Nephron (organoid): Measurements from ENCODE around the gene RASGRP3.

Source experiments
- H3K27ac Mint-ChIP-seq, 3 experiments: 2 replicates each; pipeline ENCODE4 v1.8.0; 2020; ENCODE audit warnings: mixed read lengths in 3 of 3, mild to moderate bottlenecking in 2 of 3, moderate library complexity in 1 of 3
- H3K27me3 Mint-ChIP-seq: 2 replicates; pipeline ENCODE4 v1.8.0; 2021; ENCODE audit warnings: low read depth, mild to moderate bottlenecking, moderate library complexity, mixed read lengths
- H3K36me3 Mint-ChIP-seq: 2 replicates; pipeline ENCODE4 v1.8.0; 2020; ENCODE audit warnings: low read depth, mixed read lengths
- H3K4me1 Mint-ChIP-seq: 2 replicates; pipeline ENCODE4 v1.8.0; 2020; ENCODE audit warnings: mixed read lengths
- H3K4me3 Mint-ChIP-seq, 3 experiments: 2 replicates each; pipeline ENCODE4 v1.8.0; 2020; ENCODE audit warnings: mild to moderate bottlenecking in 3 of 3, mixed read lengths in 3 of 3, moderate library complexity in 2 of 3
- H3K9me3 Mint-ChIP-seq: 2 replicates; pipeline ENCODE4 v1.8.0; 2020; ENCODE audit warnings: mixed read lengths
- TF ChIP-seq, protein P1 (sequence below), 3 experiments: fragments of 200-600 bp; sonication (generic); IDR thresholded peaks; one replicate each; pipeline ENCODE4 v1.5.0; 2021; ENCODE audit warnings: antibody characterized with exemption in 3 of 3; ENCODE audit not compliant: unreplicated experiment in 3 of 3

RASGRP3 gene

DNA sequence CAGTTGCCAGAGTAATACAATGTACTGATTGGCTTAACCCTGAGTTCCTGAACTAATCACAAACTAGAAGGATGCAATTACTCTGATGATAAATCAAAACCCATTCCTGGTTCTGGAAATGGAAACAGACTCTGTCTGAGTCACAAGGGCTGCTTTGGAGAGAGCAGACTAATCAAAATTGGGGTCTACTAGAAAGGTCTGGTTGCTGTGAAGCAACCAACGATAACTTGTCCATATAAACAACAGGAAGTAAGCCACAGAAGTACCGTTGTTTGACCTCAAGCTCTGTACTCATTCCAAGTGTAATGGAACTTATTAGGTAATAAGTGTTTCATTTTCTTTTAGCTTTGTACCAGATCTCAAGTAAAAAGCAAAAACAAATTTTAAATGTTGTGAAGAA is 49.7 kb downstream of the RASGRP3 start:
- Mint-ChIP-seq H3K27ac (no peak overlapping the region), H3K4me3 (no peak overlapping the region)
- TF ChIP-seq, protein P1, sequence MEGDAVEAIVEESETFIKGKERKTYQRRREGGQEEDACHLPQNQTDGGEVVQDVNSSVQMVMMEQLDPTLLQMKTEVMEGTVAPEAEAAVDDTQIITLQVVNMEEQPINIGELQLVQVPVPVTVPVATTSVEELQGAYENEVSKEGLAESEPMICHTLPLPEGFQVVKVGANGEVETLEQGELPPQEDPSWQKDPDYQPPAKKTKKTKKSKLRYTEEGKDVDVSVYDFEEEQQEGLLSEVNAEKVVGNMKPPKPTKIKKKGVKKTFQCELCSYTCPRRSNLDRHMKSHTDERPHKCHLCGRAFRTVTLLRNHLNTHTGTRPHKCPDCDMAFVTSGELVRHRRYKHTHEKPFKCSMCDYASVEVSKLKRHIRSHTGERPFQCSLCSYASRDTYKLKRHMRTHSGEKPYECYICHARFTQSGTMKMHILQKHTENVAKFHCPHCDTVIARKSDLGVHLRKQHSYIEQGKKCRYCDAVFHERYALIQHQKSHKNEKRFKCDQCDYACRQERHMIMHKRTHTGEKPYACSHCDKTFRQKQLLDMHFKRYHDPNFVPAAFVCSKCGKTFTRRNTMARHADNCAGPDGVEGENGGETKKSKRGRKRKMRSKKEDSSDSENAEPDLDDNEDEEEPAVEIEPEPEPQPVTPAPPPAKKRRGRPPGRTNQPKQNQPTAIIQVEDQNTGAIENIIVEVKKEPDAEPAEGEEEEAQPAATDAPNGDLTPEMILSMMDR (IDR thresholded peaks at IDR 0.05; ENCODE audit: unreplicated experiment in 3 of 3), result no peak

DNA sequence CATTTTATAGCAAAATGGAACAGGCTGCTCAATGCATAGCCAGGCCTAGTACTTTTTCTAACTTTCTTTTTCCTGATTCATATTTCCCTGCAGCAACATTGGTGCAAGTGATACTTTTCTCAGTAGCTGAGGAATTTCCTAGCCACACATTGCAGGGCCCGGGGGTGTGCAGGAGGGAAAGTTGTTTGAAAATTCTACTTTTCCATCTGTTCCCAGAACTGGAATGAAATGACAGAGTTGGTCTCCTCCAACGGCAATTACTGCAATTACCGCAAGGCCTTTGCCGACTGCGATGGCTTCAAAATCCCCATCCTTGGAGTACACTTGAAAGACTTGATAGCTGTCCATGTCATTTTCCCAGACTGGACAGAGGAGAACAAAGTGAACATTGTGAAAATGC is 50.5 kb downstream of the RASGRP3 start:
- peaks cover 18% of the 10 kb centered on the region for H3K27me3 Mint-ChIP-seq

More for the DNA sequence above, 49.7 kb downstream of the RASGRP3 start:
- Mint-ChIP-seq H3K27me3 (peaks cover 14% of the 10 kb centered on the region), H3K9me3 (no peaks in the 10 kb centered on the region), H3K36me3 (no peaks in the 10 kb centered on the region), H3K4me1 (peaks cover 21% of the 10 kb centered on the region)

DNA sequence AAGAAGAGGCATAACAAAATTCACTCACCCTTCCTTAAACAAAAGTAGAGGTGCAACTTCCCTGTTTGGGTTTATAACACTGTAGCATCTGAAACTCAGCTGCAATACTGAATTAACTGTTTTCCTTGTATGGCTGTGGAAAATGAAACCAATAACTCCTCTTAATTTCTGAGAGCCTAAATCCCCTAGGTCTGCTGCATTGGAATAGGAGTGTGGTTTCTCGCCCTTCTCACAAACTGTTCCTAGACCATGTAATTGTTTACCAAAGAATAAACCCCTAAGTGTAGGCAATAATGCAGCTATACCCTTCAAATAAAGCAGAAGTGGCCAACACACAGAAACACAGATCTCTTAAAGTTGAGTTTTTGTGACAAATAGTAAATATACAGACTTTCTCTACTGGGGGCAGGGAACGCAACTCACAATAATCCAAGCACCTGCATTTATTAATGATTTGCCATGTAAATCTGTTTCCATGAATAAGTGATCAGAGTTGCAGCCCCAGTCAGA is 52.0 kb downstream of the RASGRP3 start:
- Mint-ChIP-seq H3K36me3 (no peaks in the 10 kb centered on the region), H3K27me3 (peaks cover 26% of the 10 kb centered on the region), H3K4me1 (peaks cover 21% of the 10 kb centered on the region), H3K27ac (peak overlapping the region in 2 of 3 experiments; percentile 46 to 55), H3K4me3 (no peak overlapping the region), H3K9me3 (no peaks in the 10 kb centered on the region)
- TF ChIP-seq, protein P1 (IDR thresholded peaks at IDR 0.05; ENCODE audit: unreplicated experiment in 3 of 3), result no peak

More for the DNA sequence above, 50.5 kb downstream of the RASGRP3 start:
- Mint-ChIP-seq H3K9me3 (no peaks in the 10 kb centered on the region), H3K4me3 (no peak overlapping the region), H3K27ac (no peak overlapping the region), H3K4me1 (peaks cover 22% of the 10 kb centered on the region), H3K36me3 (no peaks in the 10 kb centered on the region)
- TF ChIP-seq, protein P1 (IDR thresholded peaks at IDR 0.05; ENCODE audit: unreplicated experiment in 3 of 3), result no peak

DNA sequence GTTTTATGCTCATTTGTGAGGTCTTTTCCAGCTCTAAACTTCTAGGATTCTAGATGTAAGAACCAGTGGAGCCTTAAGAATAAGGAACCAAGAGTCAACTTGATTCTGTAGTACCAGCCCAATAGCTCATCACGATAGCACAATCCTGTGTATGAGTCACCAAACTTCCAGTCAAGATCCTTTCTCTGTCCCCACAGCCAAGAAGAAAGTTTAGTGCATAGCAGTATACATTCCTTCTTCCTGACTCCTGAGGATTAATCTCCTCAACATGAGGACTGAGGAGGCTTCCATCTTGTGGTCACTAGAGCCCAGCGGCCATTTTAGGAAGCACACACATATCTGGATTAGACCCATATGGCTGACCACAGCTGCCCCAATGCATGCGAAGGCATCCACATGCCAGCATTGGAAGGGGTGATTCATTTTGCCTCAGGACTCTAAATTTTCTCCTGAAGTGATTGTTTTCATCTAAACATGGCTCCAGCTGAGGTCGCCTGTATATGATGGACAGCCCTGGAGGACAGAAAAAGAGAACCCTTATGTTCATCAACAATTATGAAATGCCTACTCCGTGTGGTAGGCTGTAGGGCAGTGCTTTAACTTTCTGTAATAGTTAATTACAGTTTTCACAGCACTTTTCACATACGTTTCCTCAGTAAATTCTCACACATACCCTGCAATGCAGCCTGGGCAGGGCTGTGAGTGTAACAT is 53.5 kb downstream of the RASGRP3 start:
- Mint-ChIP-seq H3K4me3 (no peak overlapping the region), H3K27me3 (peaks cover 26% of the 10 kb centered on the region), H3K4me1 (peaks cover 21% of the 10 kb centered on the region), H3K27ac (no peak overlapping the region), H3K36me3 (no peaks in the 10 kb centered on the region), H3K9me3 (no peaks in the 10 kb centered on the region)
- TF ChIP-seq, protein P1 (IDR thresholded peaks at IDR 0.05; ENCODE audit: unreplicated experiment in 3 of 3), result no peak

DNA sequence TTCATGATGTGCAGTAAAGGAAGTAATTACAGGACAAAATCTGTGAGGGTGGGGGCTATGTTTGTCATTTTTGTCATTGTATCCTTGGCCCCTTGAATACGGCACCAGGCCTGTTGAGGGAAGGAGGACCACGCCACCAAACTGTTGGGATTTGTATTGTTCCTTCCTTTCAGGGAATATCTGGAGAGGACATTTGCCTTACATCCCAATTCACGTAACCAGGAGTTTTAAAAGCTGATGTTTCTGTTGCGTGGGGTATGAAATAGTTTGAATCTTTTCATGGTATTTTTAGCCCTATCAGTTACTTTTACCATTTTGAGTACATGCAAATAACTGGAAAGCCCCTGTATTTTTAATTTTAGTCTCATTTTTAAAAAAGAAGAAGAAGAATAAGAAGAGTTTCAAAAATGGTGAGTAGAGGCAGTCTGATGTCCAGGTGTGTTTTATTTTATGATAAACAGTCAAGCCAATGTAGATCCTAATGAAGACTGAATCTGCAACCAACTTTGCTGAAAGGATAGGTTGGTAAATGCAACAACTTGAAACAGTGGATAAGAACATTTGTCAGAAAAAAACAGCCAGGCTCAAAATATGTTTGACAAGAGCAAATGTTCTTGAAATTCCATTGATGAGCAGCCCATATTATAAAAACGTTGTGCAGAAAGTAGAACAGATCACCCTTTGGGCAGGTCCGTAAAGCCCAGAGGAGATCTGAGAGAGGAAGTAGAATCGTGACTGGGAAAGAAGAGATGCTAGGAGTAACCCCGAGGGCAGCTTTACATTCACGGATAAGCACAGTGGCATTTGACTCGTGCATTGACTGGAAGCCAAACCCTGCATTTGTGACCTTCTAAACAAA is 54.5 kb downstream of the RASGRP3 start:
- Mint-ChIP-seq H3K4me3 (no peak overlapping the region), H3K4me1 (peaks cover 21% of the 10 kb centered on the region), H3K27ac (no peak overlapping the region), H3K9me3 (no peaks in the 10 kb centered on the region), H3K36me3 (no peaks in the 10 kb centered on the region), H3K27me3 (peaks cover 26% of the 10 kb centered on the region)
- TF ChIP-seq, protein P1 (IDR thresholded peaks at IDR 0.05; ENCODE audit: unreplicated experiment in 3 of 3), result no peak
